ENCODE measurements around the gene MYH14. TPM values are rescaled to one million over a fixed set of nuclear protein-coding genes. Genes with fewer than 3 reads are reported as not detected.

MYH14 gene
- total and polyA plus RNA-seq, 2 of the 8 experiments (the other 6 are each of a cell fraction or from before 2014, with no cell fraction given) = 17.3 to 28.6 TPM

DNA sequence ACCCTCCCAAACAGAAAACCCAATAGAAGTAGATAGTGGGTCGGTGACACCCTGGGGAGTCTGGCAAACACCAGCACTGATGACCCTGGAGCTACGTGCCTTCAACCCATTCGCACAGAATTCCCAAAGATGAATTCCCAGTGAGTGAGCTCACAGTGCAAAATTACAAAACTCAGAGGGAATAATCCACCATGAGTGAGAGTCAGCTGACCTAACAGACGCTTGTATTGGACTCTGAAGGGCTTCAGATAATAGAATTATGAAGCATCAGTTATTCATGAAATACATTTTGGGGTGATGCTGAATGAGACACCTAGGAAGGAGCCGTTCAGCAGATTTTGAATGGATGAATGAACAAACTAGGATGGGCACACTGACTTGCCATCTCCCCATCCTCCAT lies 85.5 kb downstream of the MYH14 start:
- no peak overlapping the region for H2BK15ac ChIP-seq (ENCODE audit: low read length)
- H3K56ac ChIP-seq (replicated peaks; ENCODE audit: insufficient read length, low read depth, low read length) = no peak overlapping the region
- H4K5ac ChIP-seq (ENCODE audit: insufficient read length, low read depth, low read length) = no peak overlapping the region
- ChIA-PET POLR2A (ENCODE audit: partially characterized antibody) (interaction anchor here (0.8 to 1.0 kb wide), 2 partner anchors 22 to 58 kb away, joined by 3 to 4 read pairs; no protein-coding TSS in a partner anchor), CTCF (ENCODE audit: partially characterized antibody) (interaction anchor here (1.1 to 2.2 kb wide), 3 partner anchors 30 to 146 kb away, joined by 3 to 6 read pairs (median 3); no protein-coding TSS in a partner anchor)
- H4K8ac ChIP-seq (ENCODE audit: extremely low read depth, insufficient read depth, low read length) = no peak overlapping the region
- no peaks in the 10 kb centered on the region for H3K79me2 ChIP-seq (ENCODE audit: control insufficient read depth in 1 of 2, insufficient read depth in 2 of 2, low read length in 2 of 2)
- peaks cover 3% of the 10 kb centered on the region; the same call in 1 of the 2 replicates for H3K23me2 ChIP-seq (ENCODE audit: low read depth, low read length)
- WGBS, 2 experiments (ENCODE audit: extremely low coverage in 1 of 2, insufficient coverage in 1 of 2, insufficient read length in 1 of 2, insufficient replicate concordance in 2 of 2, low coverage in 1 of 2, low lambda C conversion rate in 2 of 2, missing lambda C conversion rate in 1 of 2) = 90% methylated on average over 5 of the region's 5 CpGs; no CpG with 5 or more reads in 1 of the 2 experiments
- no peak overlapping the region for H3K23ac ChIP-seq (ENCODE audit: insufficient read length)
- H3K27me3 ChIP-seq (replicated peaks in 1 of 4; ENCODE audit: control insufficient read depth in 3 of 4, extremely low read depth in 1 of 4, insufficient read depth in 3 of 4, low read length in 3 of 4) = no peaks in the 10 kb centered on the region
- no peak overlapping the region for H3K9ac ChIP-seq (replicated peaks in 1 of 4; ENCODE audit: extremely low read depth in 1 of 4, low read depth in 3 of 4, low read length in 3 of 4)
- no peaks in the 10 kb centered on the region; the same call in 1 of the 2 replicates for H3K79me1 ChIP-seq (ENCODE audit: low read depth, low read length)
- H2BK12ac ChIP-seq (ENCODE audit: low read depth, low read length) = no peak overlapping the region
- TF ChIP-seq PHF8 (conservative IDR thresholded peaks at IDR 0.05; ENCODE audit: low read depth, low read length) = no peak
- TF ChIP-seq HDAC6 (IDR thresholded peaks at IDR 0.05; ENCODE audit: low read depth, low read length) = no peak
- no peak for TF ChIP-seq SIN3A (conservative IDR thresholded peaks at IDR 0.05 in 1 of 2, IDR thresholded peaks at IDR 0.05 in 1 of 2; ENCODE audit: low read depth in 1 of 2, low read length in 2 of 2)
- TF ChIP-seq SP2 (IDR thresholded peaks at IDR 0.05; ENCODE audit: low read length) = no peak
- H2AK5ac ChIP-seq (ENCODE audit: low read depth, low read length) = no peak overlapping the region
- no peak overlapping the region for H2BK5ac ChIP-seq (ENCODE audit: low read depth, low read length)
- peaks cover 9 to 10% of the 10 kb centered on the region in 2 experiments; a peak in 2 of 4 replicates for H3K9me3 ChIP-seq (ENCODE audit: insufficient read depth in 2 of 2, low read depth in 1 of 2, low read length in 1 of 2)
- H3K4ac ChIP-seq (replicated peaks; ENCODE audit: insufficient read length, low read depth, low read length) = no peak overlapping the region
- H3K14ac ChIP-seq (ENCODE audit: insufficient read length) = no peak overlapping the region
- H2BK120ac ChIP-seq (replicated peaks; ENCODE audit: low read depth, low read length) = no peak overlapping the region
- peaks cover 4 to 26% (median 16%) of the 10 kb centered on the region in 4 experiments for H3K36me3 ChIP-seq (ENCODE audit: control insufficient read depth in 2 of 4, insufficient read depth in 4 of 4, low read length in 3 of 4)
- no peak overlapping the region for H2AFZ ChIP-seq (ENCODE audit: low read length)
- no peak overlapping the region for H2BK20ac ChIP-seq (ENCODE audit: low read length)
- DNase-seq (ENCODE audit: low read depth in 1 of 2, low spot score in 2 of 2) = no peak
- no peak for FAIRE-seq
- H3K4me3 ChIP-seq (ENCODE audit: extremely low read depth in 1 of 4, insufficient read depth in 2 of 4, low read depth in 3 of 4, low read length in 4 of 4) = no peak overlapping the region
- H4K20me1 ChIP-seq (replicated peaks in 1 of 2; ENCODE audit: control insufficient read depth in 1 of 2, insufficient read depth in 2 of 2, low read length in 2 of 2) = peaks cover 0 to 4% of the 10 kb centered on the region in 2 experiments
- H3K18ac ChIP-seq (ENCODE audit: extremely low read depth, low read length) = no peak overlapping the region
- no peak overlapping the region for H3K27ac ChIP-seq (ENCODE audit: low read depth, low read length)
- H4K91ac ChIP-seq (replicated peaks; ENCODE audit: insufficient read length, low read length) = no peak overlapping the region
- H3K4me1 ChIP-seq (replicated peaks in 1 of 4; ENCODE audit: control insufficient read depth in 3 of 4, insufficient read depth in 4 of 4, low read length in 3 of 4) = peaks cover 0 to 20% (median 4%) of the 10 kb centered on the region in 4 experiments; a peak in 5 of 7 replicates
- H3K4me2 ChIP-seq (ENCODE audit: insufficient read depth in 1 of 2, low read depth in 2 of 2, low read length in 2 of 2) = no peak overlapping the region
